A673 (cell line): ENCODE data around the gene TSPAN11. TPM values are rescaled to one million over a fixed set of nuclear protein-coding genes. Genes with fewer than 3 reads are reported as not detected.

Source experiments
- BruUV-seq: library from RNA; stranded (reverse); fragments of 400-500 nt; replicated peaks from 2 replicates; lab custom pipeline; 2021; lab: Mats Ljungman, UMichigan
- CTCF ChIA-PET: fragments of 300-600 bp; sonication (Branson Sonifier 250); formaldehyde crosslinking; loops from one replicate; lab custom pipeline; 2022; ENCODE audit warnings: antibody characterized with exemption; lab: Charles Lee
- POLR2A ChIA-PET: fragments of 300-600 bp; sonication (Branson Sonifier 250); formaldehyde crosslinking; loops from one replicate; lab custom pipeline; 2022; ENCODE audit warnings: antibody characterized with exemption; ENCODE audit not compliant: low non-redundant PET; lab: Charles Lee
- DNase-seq: peaks from one replicate; pipeline ENCODE4 v3.0.0-alpha.2; 2015; ENCODE audit warnings: low spot score
- H3K27ac ChIP-seq: fragments of 200-600 bp; sonication (generic); 2 replicates; pipeline ENCODE4 v1.5.1; 2016; ENCODE audit warnings: mixed run types, low read depth, mild to moderate bottlenecking, mixed read lengths, antibody characterized with exemption, low read length; ENCODE audit not compliant: poor library complexity, severe bottlenecking
- H3K27me3 ChIP-seq: fragments of 200-600 bp; sonication (generic); replicated peaks from 2 replicates; pipeline ENCODE4 v1.6.1; 2017; ENCODE audit warnings: mixed run types, low read depth, mild to moderate bottlenecking, mixed read lengths, antibody characterized with exemption, low read length; ENCODE audit not compliant: insufficient read depth, poor library complexity
- H3K36me3 ChIP-seq: fragments of 200-600 bp; sonication (generic); 2 replicates; pipeline ENCODE4 v1.6.1; 2016; ENCODE audit warnings: mixed run types, mild to moderate bottlenecking, mixed read lengths, antibody characterized with exemption, low read length; ENCODE audit not compliant: insufficient read depth, poor library complexity, severe bottlenecking
- H3K4me1 ChIP-seq: fragments of 200-600 bp; sonication (generic); 2 replicates; pipeline ENCODE4 v1.6.1; 2017; ENCODE audit warnings: mixed run types, mild to moderate bottlenecking, mixed read lengths, antibody characterized with exemption, low read length; ENCODE audit not compliant: insufficient read depth, poor library complexity, severe bottlenecking
- H3K4me3 ChIP-seq: fragments of 200-600 bp; sonication (generic); 2 replicates; pipeline ENCODE4 v1.5.1; 2016; ENCODE audit warnings: low read depth, mixed run types, mild to moderate bottlenecking, mixed read lengths, low read length; ENCODE audit not compliant: poor library complexity, severe bottlenecking
- H3K9me3 ChIP-seq: fragments of 200-600 bp; sonication (generic); 2 replicates; pipeline ENCODE4 v1.6.1; 2016; ENCODE audit warnings: mixed run types, low read depth, mild to moderate bottlenecking, mixed read lengths, antibody characterized with exemption, low read length; ENCODE audit not compliant: poor library complexity, severe bottlenecking
- CTCF ChIP-seq: fragments of 300-800, 200-600 bp; sonication (generic); conservative IDR thresholded peaks from 2 replicates; pipeline ENCODE4 v1.5.1; 2017; ENCODE audit warnings: low read depth, mild to moderate bottlenecking, antibody characterized with exemption, low read length, moderate library complexity, mixed read lengths
- EZH2 ChIP-seq: fragments of 200-600 bp; sonication (generic); IDR thresholded peaks from 2 replicates; pipeline ENCODE4 v1.6.1; 2017; ENCODE audit warnings: borderline replicate concordance, low read depth, mild to moderate bottlenecking, mixed read lengths, antibody characterized with exemption, low read length; ENCODE audit not compliant: poor library complexity, severe bottlenecking
- intact Hi-C: fragments of 100-400 bp; cut with micrococcal nuclease; formaldehyde crosslinking; loops from one replicate; pipeline ENCODE4 v1.10.0; 2022; ENCODE audit not compliant: unreplicated experiment
- total RNA-seq: library from RNA; stranded (reverse); gene quantifications from 2 replicates; pipeline ENCODE4 v1.2.3, GENCODE V29; 2021

The TSPAN11 gene
- total RNA-seq, 1 experiment from 2014 or later, result 20.9 TPM

- CTCF ChIA-PET, result interaction anchor here (0.7 to 1.3 kb wide), 5 partner anchors 53 to 390 kb away, joined by 3 to 23 read pairs (median 4); no protein-coding TSS in a partner anchor
- BruUV-seq, result no TSS peak
- Histone ChIP-seq H3K36me3 (no peaks in the 10 kb centered on the region), H3K9me3 (peaks cover 17% of the 10 kb centered on the region), H3K27ac (no peak overlapping the region), H3K27me3 (no peaks in the 10 kb centered on the region), H3K4me3 (no peak overlapping the region), H3K4me1 (no peaks in the 10 kb centered on the region)
- TF ChIP-seq CTCF, result peak; percentile 53
- no peak for TF ChIP-seq EZH2
- POLR2A ChIA-PET, result no interaction called here
- intact Hi-C loops, result loop anchor here (1.0 kb wide), 1 partner anchor 104 kb away; no protein-coding TSS in a partner anchor
- peak; percentile 32 for DNase-seq
These were observed 43.8 kb upstream of the TSPAN11 start for GRCh38 chr12:30882706-30883105.

GRCh38 chr12:30884799-30885198 is 41.7 kb upstream of the TSPAN11 start:
- Histone ChIP-seq H3K27ac (no peak overlapping the region), H3K27me3 (no peaks in the 10 kb centered on the region), H3K9me3 (peaks cover 19% of the 10 kb centered on the region), H3K4me3 (no peak overlapping the region), H3K4me1 (no peaks in the 10 kb centered on the region), H3K36me3 (no peaks in the 10 kb centered on the region)
- no TSS peak for BruUV-seq
- ChIA-PET CTCF (interaction anchor here (1.3 kb wide), 1 partner anchor 101 kb away, joined by 3 read pairs; no protein-coding TSS in a partner anchor), POLR2A (no interaction called here)
- intact Hi-C loops, result no loop called here
- TF ChIP-seq CTCF (no peak), EZH2 (no peak)
- DNase-seq, result no peak

GRCh38 chr12:30885321-30885720 is 41.2 kb upstream of the TSPAN11 start:
- intact Hi-C loops, result no loop called here
- no peak overlapping the region for H3K4me3 ChIP-seq
- H3K27ac ChIP-seq, result no peak overlapping the region
- peaks cover 19% of the 10 kb centered on the region for H3K9me3 ChIP-seq
- no peaks in the 10 kb centered on the region for H3K36me3 ChIP-seq
- no peaks in the 10 kb centered on the region for H3K4me1 ChIP-seq
- no peak for DNase-seq
- H3K27me3 ChIP-seq, result no peaks in the 10 kb centered on the region
- ChIA-PET CTCF (interaction anchor here (1.3 kb wide), 1 partner anchor 101 kb away, joined by 3 read pairs; no protein-coding TSS in a partner anchor), POLR2A (no interaction called here)
- no peak for TF ChIP-seq EZH2
- TF ChIP-seq CTCF, result no peak
- no TSS peak for BruUV-seq
